Activated CD4-positive, CD25-positive, alpha-beta regulatory T cell treated with anti-CD3 and anti-CD28 coated beads, Interleukin-2, amount 50 U/mL, for 16 hours (primary cell): ENCODE results near the gene ILRUN.
"Not testable (repeated sequence)": the region's sequence is repeated elsewhere in the genome, so short reads cannot be mapped to it uniquely, and the experiment has no call there.

ENCODE experiments used
- DNase-seq: peaks from one replicate; pipeline ENCODE4 v3.0.0-alpha.2; 2020; ENCODE audit warnings: low read depth, low spot score

The ILRUN gene

GRCh38 chr6:34664256-34664971, 32.2 kb downstream of the ILRUN start:
- DNase-seq = no peak

DNA sequence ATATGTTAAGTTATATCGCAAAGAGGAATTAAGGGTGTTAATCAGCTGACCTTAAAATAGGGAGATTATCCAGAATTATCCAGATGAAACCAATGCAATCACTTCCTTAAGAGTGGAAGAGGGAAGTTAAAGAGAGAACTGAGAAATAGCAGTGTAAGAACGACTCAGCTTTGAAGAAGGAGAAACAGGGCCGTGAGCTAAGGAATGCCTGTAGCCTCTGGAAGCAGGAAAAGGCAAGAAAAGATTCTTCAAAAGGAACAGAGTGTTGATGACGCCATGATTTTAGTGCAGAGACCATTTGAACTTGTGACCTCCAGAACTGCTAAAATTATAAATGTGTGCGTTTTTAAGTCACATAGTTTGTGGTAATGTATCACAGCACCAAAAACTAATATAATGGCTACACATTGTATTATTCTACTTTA, 32.7 kb downstream of the ILRUN start:
- no peak for DNase-seq

GRCh38 chr6:34663371-34663770, 33.2 kb downstream of the ILRUN start:
- no peak for DNase-seq

DNA sequence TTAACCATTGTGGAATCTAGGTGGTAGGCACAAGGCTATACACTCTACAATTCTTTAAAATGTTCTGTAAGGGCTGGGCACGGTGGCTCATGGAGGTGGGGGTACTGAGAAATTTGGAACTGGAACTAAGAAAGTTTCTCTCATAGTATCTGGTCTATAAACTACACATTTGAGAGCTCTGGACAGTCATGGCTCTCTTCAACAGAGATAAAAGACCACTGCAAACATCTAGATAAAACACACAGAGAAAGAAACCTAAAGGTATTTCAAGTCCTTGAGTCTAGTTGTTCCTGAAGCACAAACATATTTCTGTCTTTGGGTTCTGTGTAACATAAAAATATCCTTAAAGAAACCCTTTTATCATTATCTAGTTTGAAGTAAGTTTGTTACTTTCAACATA, 35.2 kb downstream of the ILRUN start:
- no peak for DNase-seq

GRCh38 chr6:34658605-34659265, 37.8 kb downstream of the ILRUN start:
- DNase-seq = no peak

DNA sequence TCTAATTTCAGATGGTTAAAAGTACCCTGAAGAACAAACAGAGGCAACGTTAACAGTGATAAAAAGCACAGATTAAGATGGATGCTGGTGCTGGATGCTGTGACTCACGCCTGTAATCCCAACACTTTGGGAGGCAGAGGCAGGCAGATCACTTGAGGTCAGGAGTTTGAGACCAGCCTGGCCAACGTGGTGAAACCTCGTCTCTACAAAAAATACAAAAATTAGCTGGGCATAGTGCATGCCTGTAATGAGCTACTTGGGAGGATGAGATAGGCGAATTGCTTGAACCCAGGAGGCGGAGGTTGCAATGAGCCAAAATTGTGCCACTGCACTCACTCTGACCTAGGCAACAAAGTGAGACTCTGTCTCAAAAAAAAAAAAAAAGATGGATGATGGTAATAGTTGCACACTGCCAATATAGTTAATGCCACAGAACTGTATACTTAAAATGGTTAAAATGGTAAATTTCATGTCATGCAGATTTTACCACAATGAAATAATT, 38.5 kb downstream of the ILRUN start:
- not testable (repeated sequence) for DNase-seq

DNA sequence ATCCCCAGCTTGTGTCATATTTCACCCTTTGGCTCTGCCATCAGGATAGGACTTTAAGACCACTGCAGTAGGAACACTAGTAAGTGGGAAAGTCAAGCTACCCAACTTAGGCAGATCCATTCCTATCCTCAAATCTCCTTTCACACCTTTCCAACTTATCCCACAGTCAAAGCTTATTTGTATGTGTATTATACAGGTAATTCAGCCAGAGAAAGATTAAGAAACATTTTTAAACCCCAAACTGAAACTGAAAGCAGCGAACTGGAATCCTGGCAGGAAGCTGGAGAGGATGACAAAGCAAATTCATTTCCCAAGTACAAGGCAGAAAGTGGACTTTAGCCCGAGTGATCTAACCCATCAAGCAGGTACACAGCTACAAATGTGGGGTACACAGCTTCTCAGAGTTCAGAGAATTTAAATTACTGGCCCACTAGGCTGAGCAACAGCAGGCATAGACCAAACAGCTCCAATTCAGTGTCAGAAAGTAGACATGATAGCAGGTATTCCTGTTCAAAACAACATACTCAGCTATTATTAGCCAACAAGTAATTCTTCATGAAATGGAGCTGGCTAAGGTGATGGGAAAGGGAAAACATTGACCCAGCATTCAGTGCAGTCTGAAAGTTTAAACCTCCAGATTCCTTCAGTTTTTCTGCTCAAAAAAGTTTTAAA, 39.1 kb downstream of the ILRUN start:
- no peak for DNase-seq

DNA sequence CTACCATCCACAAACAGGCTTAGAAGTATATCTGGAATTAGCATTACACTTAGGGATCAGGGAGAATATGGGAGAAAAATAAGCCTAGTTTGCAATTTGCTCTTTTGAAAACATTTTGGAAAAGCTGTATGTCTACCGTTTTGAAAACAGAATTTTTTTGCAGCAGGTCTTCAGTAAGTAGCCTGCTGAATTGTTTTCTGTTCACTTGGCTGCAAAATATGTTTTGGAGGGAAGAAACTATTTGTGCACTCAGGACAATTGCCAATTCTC, 39.6 kb downstream of the ILRUN start:
- no peak for DNase-seq

DNA sequence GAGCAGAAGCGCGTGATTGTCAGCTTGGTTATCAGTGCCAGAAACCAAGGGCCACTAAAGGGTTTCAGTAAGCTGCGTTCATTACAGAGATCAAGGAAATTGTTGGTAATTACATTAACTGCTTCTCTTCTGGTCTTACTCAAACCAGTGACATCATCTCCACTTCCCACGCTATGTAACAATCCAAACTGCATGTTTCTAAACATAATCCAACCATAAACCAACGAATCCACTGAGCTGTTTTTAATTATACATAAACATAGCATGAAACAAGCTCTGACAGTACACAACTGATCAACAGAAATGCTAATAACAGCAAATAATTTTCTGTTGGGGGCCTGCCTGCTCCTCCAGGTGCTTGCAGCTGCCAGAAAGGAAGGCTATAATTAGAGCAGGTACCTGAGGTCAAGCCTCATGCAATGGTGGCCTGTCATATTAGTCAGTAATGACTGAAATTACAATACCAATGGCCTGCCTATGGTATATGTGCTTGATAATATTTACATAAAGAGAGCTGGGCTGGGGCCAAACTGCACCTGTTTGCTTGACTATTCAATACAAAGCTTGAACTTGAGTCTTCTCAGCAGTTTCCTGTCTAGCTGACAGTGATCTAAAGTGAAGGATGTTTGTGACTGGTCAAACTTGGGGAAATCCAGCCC, 40.1 kb downstream of the ILRUN start:
- DNase-seq = no peak

GRCh38 chr6:34655876-34656377, 40.6 kb downstream of the ILRUN start:
- DNase-seq = not testable (repeated sequence)

DNA sequence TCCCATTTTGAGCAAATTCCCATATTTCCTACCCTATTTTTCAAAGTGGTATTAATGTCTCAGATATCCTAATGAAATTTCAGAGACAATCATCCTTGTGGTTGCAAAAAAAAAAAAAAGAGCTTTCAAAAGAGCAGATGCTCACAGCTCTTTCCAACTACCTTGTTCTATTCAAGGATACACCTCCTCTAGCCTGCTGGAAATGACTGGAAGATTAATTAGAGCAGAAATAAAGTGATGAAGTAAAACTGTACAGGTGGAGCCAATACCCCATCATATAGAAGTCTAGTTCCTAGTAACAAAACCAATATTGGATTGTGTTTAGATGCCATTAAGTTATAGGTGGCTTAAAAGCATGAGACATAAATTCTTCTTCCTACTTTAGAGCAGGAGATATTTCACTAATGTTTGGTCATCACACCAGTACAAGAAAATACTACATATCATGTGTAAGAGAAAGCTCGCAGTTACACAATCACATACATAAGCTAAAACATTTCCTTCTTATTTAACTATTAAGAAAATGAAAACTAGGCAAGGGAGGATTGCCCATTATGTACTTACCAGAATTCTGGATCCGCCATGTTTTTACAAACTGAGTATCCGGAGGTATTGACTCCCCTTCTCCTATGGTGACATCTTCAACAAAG, 42.4 kb downstream of the ILRUN start:
- DNase-seq = no peak

DNA sequence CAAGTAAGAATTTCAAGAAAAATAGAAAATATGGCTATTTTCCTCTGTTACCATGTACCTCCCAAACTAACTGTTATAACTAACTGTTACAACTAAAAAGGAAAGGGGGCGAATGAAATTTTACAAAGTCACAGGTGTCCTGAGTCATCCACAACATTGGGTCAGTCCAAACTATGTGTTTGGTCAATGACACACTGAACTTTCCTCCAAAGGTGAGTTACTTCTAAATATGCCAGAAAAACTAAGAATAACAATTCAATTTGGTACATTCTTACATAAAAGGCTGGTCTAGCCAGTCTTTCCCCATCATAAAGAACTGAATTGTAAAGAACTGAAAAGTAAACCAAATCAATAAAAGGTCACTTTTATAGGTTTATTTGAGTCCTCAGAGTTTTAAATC, 44.3 kb downstream of the ILRUN start:
- no peak for DNase-seq

DNA sequence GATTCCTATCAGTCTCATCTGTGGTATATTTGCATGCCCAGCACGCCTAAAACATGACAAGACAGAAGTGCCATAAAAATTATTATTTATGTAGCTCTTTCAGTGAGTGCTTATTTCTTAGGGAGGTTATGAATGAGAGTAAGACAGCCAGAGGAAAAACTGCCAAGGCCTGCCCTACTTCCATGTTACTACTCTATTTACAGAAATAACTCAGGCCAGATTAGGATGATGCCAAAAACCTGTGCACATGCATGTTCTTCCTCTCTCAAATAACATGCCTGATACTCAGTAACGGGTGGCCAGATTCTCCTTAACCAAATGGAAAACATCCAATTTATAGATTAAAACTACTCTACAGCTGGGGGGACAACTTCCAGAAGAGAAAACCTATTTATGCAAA, 45.7 kb downstream of the ILRUN start:
- DNase-seq = no peak

GRCh38 chr6:34650232-34650631, 46.3 kb downstream of the ILRUN start:
- not testable (repeated sequence) for DNase-seq

GRCh38 chr6:34648806-34649205, 47.8 kb downstream of the ILRUN start:
- DNase-seq = no peak
